ENCODE measurements around the gene MGME1.
A peak's percentile ranks its signal among the peaks of the same experiment; 100 is the strongest.

Gene MGME1

GRCh38 chr20:17968366-17969277 lies at the start of gene MGME1, which contains the start of gene SNX5:
TSS of gene MGME1 (plus strand) at chr20:17969018. CDS start at chr20:17969860, 842 bp downstream.
TSS of gene SNX5 (minus strand) at chr20:17968794. CDS start at chr20:17968425, 369 bp downstream.
- peak; percentile 98 for DNase-seq

- no peak for DNase-seq
These were observed 49.7 kb upstream of the MGME1 start for GRCh38 chr20:17919149-17919548.

GRCh38 chr20:17921774-17922173 lies 47.0 kb upstream of the MGME1 start:
- no peak for DNase-seq

- no peak for DNase-seq
These were observed 43.5 kb upstream of the MGME1 start for GRCh38 chr20:17925141-17925939.

- DNase-seq: no peak
These were observed 42.9 kb upstream of the MGME1 start for GRCh38 chr20:17925940-17926300.

- no peak for DNase-seq
These were observed 40.6 kb upstream of the MGME1 start for GRCh38 chr20:17928211-17928611.

GRCh38 chr20:17928633-17929311 lies 40.0 kb upstream of the MGME1 start:
- no peak for DNase-seq

GRCh38 chr20:17931513-17931912 lies 37.3 kb upstream of the MGME1 start:
- DNase-seq: no peak

- no peak for DNase-seq
These were observed 36.4 kb upstream of the MGME1 start for GRCh38 chr20:17932396-17932795.

- no peak for DNase-seq
These were observed 35.7 kb upstream of the MGME1 start for GRCh38 chr20:17933121-17933520.

- no peak for DNase-seq
These were observed 35.1 kb upstream of the MGME1 start for GRCh38 chr20:17933711-17934110.

- DNase-seq: no peak
These were observed 34.5 kb upstream of the MGME1 start for GRCh38 chr20:17934141-17934862.

- DNase-seq: no peak
These were observed 33.6 kb upstream of the MGME1 start for GRCh38 chr20:17935186-17935585.

GRCh38 chr20:17935761-17936160 lies 33.1 kb upstream of the MGME1 start:
- DNase-seq: no peak

- DNase-seq: no peak
These were observed 32.5 kb upstream of the MGME1 start for GRCh38 chr20:17936286-17936760.

- DNase-seq: no peak
These were observed 31.8 kb upstream of the MGME1 start for GRCh38 chr20:17936761-17937732.

GRCh38 chr20:17938871-17939619 lies 29.8 kb upstream of the MGME1 start:
- peak; percentile 25 for DNase-seq

- no peak for DNase-seq
These were observed 29.1 kb upstream of the MGME1 start for GRCh38 chr20:17939622-17940223.

GRCh38 chr20:17940224-17940971 lies 28.4 kb upstream of the MGME1 start:
- no peak for DNase-seq
